Vagina (tissue), 2 donors: Measurements from ENCODE around the gene VPS13C.

Experiments
- POLR2A ChIP-seq, 2 donors: fragments of 450-650 bp; IDR thresholded peaks; one replicate each; pipeline ENCODE4 v1.6.1; 2017; ENCODE audit warnings: antibody characterized with exemption in 2 of 2, mild to moderate bottlenecking in 2 of 2, moderate library complexity in 2 of 2
- TF ChIP-seq, protein P1 (sequence below), 3 experiments: fragments of 450-650 bp in 2 of 3; fragments of 200-600 bp in 1 of 3; sonication (generic) in 1 of 3; IDR thresholded peaks; one replicate each; pipeline ENCODE4 v1.5.1; 2017 to 2019; ENCODE audit warnings: antibody characterized with exemption in 3 of 3, mild to moderate bottlenecking in 2 of 3, moderate library complexity in 2 of 3

DNA sequence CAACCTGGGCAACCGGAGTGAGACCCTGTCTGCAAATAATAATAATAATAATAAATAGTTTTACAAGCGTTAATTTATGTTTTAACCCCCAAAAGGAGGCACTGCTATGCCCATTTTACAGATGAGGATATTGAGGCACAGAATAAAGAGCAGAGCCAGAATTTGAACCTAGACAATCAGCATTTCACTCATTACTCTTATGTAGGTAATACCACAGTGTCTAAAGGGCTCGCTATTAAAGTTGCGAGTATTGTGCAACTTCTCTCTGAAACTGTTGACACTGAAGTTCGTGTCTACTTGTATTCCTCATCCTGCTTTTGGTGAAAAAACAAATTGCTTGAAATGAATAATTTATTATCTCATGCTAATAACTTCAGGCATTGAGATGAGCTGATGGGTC is 9.3 kb upstream of the VPS13C start:
- TF ChIP-seq, protein P1, sequence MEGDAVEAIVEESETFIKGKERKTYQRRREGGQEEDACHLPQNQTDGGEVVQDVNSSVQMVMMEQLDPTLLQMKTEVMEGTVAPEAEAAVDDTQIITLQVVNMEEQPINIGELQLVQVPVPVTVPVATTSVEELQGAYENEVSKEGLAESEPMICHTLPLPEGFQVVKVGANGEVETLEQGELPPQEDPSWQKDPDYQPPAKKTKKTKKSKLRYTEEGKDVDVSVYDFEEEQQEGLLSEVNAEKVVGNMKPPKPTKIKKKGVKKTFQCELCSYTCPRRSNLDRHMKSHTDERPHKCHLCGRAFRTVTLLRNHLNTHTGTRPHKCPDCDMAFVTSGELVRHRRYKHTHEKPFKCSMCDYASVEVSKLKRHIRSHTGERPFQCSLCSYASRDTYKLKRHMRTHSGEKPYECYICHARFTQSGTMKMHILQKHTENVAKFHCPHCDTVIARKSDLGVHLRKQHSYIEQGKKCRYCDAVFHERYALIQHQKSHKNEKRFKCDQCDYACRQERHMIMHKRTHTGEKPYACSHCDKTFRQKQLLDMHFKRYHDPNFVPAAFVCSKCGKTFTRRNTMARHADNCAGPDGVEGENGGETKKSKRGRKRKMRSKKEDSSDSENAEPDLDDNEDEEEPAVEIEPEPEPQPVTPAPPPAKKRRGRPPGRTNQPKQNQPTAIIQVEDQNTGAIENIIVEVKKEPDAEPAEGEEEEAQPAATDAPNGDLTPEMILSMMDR (IDR thresholded peaks at IDR 0.05), result no peak
- no peak for TF ChIP-seq POLR2A (IDR thresholded peaks at IDR 0.05)
